ENCODE data around the gene CCDC183.
"Not testable (repeated sequence)": the region's sequence is repeated elsewhere in the genome, so short reads cannot be mapped to it uniquely, and the experiment has no call there.

The CCDC183 gene

DNA sequence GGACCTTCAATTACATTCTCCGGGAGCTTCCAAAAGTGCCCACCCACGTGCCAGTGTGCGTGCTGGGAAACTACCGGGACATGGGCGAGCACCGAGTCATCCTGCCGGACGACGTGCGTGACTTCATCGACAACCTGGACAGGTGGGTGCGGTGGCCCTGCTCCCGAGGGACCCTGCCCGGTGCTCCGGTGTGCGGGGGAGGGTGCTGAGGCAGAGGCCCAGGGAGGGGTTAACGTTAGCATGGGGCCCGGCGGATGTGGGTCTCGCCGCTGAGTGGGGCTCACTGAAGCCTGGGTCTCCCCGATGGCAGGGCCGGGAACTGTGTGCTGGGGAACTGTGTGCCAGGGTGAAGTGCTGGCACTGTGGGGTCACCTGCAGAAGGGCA, 35.6 kb downstream of the CCDC183 start:
- H3F3A ChIP-seq (ENCODE audit: insufficient read depth, low read length) = no peaks in the 10 kb centered on the region
- H3K4me2 ChIP-seq (ENCODE audit: low read length) = no peak overlapping the region
- H3K4me1 ChIP-seq (ENCODE audit: insufficient read depth, low read length, severe bottlenecking) = no peaks in the 10 kb centered on the region
- H3K9me2 ChIP-seq (ENCODE audit: low read depth, low read length) = no peaks in the 10 kb centered on the region
- no peak overlapping the region for H3K9ac ChIP-seq (ENCODE audit: low read length)
- no peaks in the 10 kb centered on the region for H4K20me1 ChIP-seq (ENCODE audit: insufficient read depth, low read length)
- no peak for TF ChIP-seq EZH2 (IDR thresholded peaks at IDR 0.05; ENCODE audit: borderline replicate concordance, low read length)
- TF ChIP-seq, protein P1, sequence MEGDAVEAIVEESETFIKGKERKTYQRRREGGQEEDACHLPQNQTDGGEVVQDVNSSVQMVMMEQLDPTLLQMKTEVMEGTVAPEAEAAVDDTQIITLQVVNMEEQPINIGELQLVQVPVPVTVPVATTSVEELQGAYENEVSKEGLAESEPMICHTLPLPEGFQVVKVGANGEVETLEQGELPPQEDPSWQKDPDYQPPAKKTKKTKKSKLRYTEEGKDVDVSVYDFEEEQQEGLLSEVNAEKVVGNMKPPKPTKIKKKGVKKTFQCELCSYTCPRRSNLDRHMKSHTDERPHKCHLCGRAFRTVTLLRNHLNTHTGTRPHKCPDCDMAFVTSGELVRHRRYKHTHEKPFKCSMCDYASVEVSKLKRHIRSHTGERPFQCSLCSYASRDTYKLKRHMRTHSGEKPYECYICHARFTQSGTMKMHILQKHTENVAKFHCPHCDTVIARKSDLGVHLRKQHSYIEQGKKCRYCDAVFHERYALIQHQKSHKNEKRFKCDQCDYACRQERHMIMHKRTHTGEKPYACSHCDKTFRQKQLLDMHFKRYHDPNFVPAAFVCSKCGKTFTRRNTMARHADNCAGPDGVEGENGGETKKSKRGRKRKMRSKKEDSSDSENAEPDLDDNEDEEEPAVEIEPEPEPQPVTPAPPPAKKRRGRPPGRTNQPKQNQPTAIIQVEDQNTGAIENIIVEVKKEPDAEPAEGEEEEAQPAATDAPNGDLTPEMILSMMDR (IDR thresholded peaks at IDR 0.05; ENCODE audit: low read length) = no peak
- no peak overlapping the region for H3K4me3 ChIP-seq (ENCODE audit: low read depth, low read length, poor library complexity, severe bottlenecking)
- peaks cover 65% of the 10 kb centered on the region for H3K36me3 ChIP-seq (ENCODE audit: insufficient read depth, low read length)
- no peaks in the 10 kb centered on the region for H3K9me3 ChIP-seq (ENCODE audit: low read length)
- H3K27me3 ChIP-seq (ENCODE audit: insufficient read depth, low read length) = no peaks in the 10 kb centered on the region
- H3K79me2 ChIP-seq (ENCODE audit: insufficient read depth, low read length) = no peaks in the 10 kb centered on the region
- H2AFZ ChIP-seq (ENCODE audit: low read length) = no peak overlapping the region
- H3K27ac ChIP-seq (ENCODE audit: low read depth, low read length, poor library complexity, severe bottlenecking) = no peak overlapping the region

DNA sequence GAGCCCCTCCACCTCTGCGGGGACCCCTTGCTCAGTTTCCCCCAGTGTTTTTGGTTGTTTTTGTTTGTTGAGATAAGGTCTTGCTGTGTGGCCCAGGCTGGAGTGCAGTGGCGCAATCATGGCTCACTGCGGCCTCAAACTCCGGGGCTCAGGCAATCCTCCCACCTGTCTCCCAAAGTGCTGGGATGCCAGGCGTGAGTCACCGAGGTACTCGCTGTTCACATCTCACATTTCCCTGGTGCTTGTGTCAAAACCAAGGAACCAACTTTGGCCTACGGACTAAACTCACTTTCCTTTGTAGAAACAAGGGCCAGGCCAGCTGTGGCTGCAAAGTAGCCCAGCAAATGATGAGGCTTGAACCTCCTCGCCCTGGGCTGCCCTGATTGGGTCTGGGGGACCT, 36.4 kb downstream of the CCDC183 start:
- Histone ChIP-seq H3K9me2 (ENCODE audit: low read depth, low read length) (no peaks in the 10 kb centered on the region), H3K4me3 (ENCODE audit: low read depth, low read length, poor library complexity, severe bottlenecking) (no peak overlapping the region), H3K27me3 (ENCODE audit: insufficient read depth, low read length) (no peaks in the 10 kb centered on the region), H3K4me1 (ENCODE audit: insufficient read depth, low read length, severe bottlenecking) (no peaks in the 10 kb centered on the region), H3K9ac (ENCODE audit: low read length) (no peak overlapping the region), H2AFZ (ENCODE audit: low read length) (no peak overlapping the region), H3K79me2 (ENCODE audit: insufficient read depth, low read length) (no peaks in the 10 kb centered on the region), H3K9me3 (ENCODE audit: low read length) (no peaks in the 10 kb centered on the region), H4K20me1 (ENCODE audit: insufficient read depth, low read length) (no peaks in the 10 kb centered on the region), H3K4me2 (ENCODE audit: low read length) (no peak overlapping the region), H3K36me3 (ENCODE audit: insufficient read depth, low read length) (peaks cover 59% of the 10 kb centered on the region), H3F3A (ENCODE audit: insufficient read depth, low read length) (no peaks in the 10 kb centered on the region), H3K27ac (ENCODE audit: low read depth, low read length, poor library complexity, severe bottlenecking) (no peak overlapping the region)
- TF ChIP-seq, protein P1 (IDR thresholded peaks at IDR 0.05; ENCODE audit: low read length) = no peak
- no peak for TF ChIP-seq EZH2 (IDR thresholded peaks at IDR 0.05; ENCODE audit: borderline replicate concordance, low read length)

DNA sequence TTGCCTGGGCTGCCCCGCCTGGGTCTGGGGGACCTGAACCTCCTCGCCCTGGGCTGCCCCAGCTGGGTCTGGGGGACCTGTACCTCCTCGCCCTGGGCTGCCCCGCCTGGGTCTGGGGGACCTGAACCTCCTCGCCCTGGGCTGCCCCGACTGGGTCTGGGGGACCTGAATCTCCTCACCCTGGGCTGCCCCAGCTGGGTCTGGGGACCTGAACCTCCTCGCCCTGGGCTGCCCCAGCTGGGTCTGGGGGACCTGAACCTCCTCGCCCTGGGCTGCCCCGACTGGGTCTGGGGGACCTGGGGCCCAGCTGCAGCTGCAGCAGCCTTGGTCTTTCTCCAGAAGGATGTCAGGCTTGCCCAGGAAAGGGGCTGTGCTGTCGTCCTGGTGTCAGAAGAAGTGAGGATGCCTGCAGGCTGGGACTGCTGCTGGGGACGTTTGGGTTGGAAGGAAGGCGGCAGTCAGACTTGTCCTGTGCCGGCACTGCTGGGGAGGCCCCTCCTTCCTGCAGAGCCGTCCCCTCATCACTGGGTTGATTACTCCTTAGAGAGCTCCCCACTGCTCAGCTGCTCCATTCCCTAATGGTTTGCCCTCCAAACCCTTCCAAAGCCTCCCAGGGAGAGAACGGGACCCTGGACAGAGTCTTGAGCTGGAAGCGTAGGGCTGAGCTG, 37.4 kb downstream of the CCDC183 start:
- H3K4me3 ChIP-seq (ENCODE audit: low read depth, low read length, poor library complexity, severe bottlenecking); H3K4me2 ChIP-seq (ENCODE audit: low read length); H3F3A ChIP-seq (ENCODE audit: insufficient read depth, low read length); H3K4me1 ChIP-seq (ENCODE audit: insufficient read depth, low read length, severe bottlenecking); H3K27ac ChIP-seq (ENCODE audit: low read depth, low read length, poor library complexity, severe bottlenecking); H3K79me2 ChIP-seq (ENCODE audit: insufficient read depth, low read length); H4K20me1 ChIP-seq (ENCODE audit: insufficient read depth, low read length); H3K9me3 ChIP-seq (ENCODE audit: low read length); H3K27me3 ChIP-seq (ENCODE audit: insufficient read depth, low read length); H3K9me2 ChIP-seq (ENCODE audit: low read depth, low read length); H3K9ac ChIP-seq (ENCODE audit: low read length); H2AFZ ChIP-seq (ENCODE audit: low read length): not testable (repeated sequence)
- H3K36me3 ChIP-seq (ENCODE audit: insufficient read depth, low read length) = peaks cover 59% of the 10 kb centered on the region
